SU-DHL-6 (cell line): ENCODE results near the gene ZNF584.

Source experiments
- CTCF ChIP-seq: fragments of 200-600 bp; sonication (generic); IDR thresholded peaks from one replicate; pipeline ENCODE4 v1.5.1; 2017; ENCODE audit warnings: antibody characterized with exemption, mild to moderate bottlenecking, low read length, moderate library complexity; ENCODE audit not compliant: insufficient read depth, poor library complexity, severe bottlenecking
- EZH2phosphoT487 ChIP-seq: fragments of 200-600 bp; sonication (generic), shearing (Covaris generic); conservative IDR thresholded peaks from 2 replicates; pipeline ENCODE4 v1.6.1; 2018; ENCODE audit warnings: mild to moderate bottlenecking, antibody characterized with exemption, low read length, moderate library complexity, mixed read lengths

- TF ChIP-seq CTCF (no peak), EZH2phosphoT487 (no peak)
These were observed 31.4 kb downstream of the ZNF584 start, which contains the start of gene ZNF132 for GRCh38 chr19:58439576-58440554.
